Measurements from ENCODE around the gene NBEAL2.

- no peak for TF ChIP-seq CTCF (conservative IDR thresholded peaks at IDR 0.05 in 1 of 2, IDR thresholded peaks at IDR 0.05 in 1 of 2; ENCODE audit: low read depth in 1 of 2, low read length in 2 of 2)
- TF ChIP-seq EZH2 (IDR thresholded peaks at IDR 0.05; ENCODE audit: low read length, missing control alignments) = no peak
Observed at GRCh38 chr3:46974421-46975171, 4.9 kb upstream of the NBEAL2 start.

Measured in fibroblast of lung (primary cell).